Measurements from ENCODE around the gene CCNI2.

CCNI2 gene

GRCh38 chr5:132766020-132766805 lies 19.0 kb downstream of the CCNI2 start:
- no peak for DNase-seq

DNA sequence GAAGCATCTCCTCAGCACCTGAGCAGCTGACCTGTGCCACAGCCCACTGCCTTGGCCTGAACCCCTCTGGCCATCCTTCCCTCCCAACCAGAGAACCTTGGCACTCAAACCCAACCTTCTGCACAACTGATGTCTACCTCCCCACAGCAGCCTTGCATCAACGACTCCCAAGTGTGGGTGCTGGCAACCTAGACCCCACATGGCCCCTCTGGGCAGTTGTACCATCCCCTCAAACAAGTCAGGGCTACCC lies 19.5 kb downstream of the CCNI2 start:
- DNase-seq: no peak

DNA sequence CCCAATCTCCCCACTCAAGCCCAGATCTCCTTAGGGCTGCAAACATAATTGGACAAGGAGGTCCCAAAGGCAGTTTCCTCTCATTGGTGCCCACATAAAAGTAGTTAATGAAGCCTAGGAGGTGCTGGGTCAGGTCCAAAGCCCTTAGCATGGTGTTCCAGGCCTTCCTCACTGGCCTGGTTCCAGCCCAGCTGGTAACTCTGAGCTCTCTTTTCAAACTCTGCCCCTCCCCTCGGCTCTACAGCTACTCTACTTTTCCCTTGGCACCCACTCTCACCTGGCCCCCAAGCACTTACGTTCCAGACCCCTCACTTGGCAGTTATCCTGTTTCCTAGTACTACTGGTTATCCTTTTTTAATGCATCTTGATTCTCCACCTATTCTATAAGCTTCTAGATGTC lies 19.9 kb downstream of the CCNI2 start:
- no peak for DNase-seq

DNA sequence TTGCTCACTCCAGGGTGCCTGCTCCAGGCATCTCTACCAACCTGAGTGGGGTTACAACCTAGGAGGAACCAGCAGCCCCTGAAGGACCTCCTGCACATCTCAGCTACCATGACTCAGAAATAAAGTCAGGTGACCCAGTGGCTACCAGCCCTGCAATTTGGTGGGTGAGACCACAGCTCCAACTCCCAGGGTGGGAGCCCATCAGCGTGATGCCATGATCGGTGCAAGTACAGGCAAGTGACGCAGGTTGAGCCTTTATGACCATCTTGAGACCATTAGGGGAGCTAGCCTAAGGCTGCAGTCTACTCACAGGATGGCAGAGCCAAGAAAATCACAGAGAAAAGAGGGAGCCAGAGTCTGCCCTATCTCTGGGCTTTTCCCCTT lies 21.3 kb downstream of the CCNI2 start:
- DNase-seq: no peak

- no peak for DNase-seq
These were observed 23.4 kb downstream of the CCNI2 start for GRCh38 chr5:132770476-132771159.

DNA sequence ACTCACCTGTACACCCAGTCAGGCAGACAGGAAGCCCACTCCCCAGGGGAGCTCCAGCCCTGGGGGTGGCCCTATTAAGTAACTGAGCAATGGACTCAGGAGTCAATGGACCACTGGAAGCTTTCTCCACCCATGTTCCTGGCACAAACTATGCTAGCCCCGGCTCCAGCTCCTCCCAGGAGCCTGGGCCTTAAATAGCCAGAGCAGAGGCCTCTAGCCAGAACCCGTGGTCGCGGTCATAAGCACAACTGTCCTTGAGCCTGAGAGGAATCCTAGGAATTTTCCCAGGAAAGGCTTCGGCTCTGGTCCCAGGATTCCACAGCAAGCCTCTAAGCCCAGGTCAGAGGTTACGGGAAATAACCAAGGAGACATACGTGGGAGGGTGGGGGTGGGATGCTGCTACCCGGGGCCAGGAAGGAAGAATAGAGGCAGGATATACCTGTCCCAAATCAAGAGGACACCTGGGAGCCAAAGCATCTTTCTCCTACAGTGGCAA lies 24.3 kb downstream of the CCNI2 start:
- DNase-seq: no peak

- DNase-seq: no peak
These were observed 25.3 kb downstream of the CCNI2 start for GRCh38 chr5:132772291-132773070.

DNA sequence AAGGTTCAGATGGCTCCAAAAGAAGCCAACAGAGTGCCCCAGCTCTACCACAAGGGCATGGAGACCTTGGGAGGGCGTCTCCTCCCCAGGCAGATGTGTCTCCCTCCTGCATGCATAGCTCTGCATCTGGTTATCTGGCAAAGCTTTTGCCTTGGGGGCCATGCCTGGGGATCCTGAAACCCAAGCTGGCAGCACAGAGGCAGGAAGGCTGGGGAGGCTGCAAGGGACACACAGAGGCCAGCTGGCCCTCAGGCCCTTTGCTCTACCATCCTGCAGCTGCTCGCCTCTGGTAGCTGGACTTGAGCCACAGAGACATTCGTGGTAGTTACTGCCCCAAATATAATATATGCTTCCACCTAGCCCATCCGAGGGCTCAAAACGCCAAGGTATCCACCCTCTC lies 25.9 kb downstream of the CCNI2 start:
- DNase-seq: no peak

- no peak for DNase-seq
These were observed 26.6 kb downstream of the CCNI2 start for GRCh38 chr5:132773601-132774355.

DNA sequence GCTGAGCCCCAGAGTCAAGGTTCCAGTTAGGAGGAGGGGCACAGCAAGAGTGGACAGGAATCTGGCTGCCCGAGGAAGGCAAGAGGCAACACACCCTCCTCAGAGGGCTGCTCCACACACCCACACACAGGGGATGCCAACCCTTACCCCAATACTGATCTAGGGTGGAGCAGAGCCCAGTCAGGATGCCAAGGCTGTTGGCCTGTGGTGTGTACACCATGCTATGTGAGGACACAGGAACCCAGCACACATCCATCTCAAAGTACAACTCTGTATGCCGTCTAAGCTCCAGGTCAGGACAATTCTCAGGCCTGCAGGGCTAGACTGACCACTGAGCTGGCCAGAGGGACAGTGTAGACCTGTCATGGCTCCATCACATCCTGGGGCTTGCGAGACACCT lies 27.2 kb downstream of the CCNI2 start:
- no peak for DNase-seq

DNA sequence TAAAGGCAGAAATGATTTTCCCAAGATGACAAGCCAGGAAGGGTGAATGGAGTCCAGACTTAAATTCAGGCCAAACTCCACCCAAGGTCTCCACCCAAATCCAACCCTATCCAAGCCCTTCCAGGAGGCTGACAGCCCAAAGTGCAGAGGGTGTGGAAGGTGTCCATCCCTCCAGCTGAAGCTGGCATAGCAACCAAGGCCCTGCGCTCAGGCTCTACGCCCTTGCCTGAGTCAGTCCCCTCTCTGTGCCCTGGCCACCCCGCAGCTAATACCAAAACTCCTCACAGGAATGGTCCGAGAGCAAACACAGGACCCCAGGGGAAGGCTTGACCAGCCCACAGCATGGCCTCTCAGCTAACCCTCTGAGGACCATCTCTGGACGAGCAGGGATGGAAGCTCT lies 27.7 kb downstream of the CCNI2 start:
- no peak for DNase-seq

DNA sequence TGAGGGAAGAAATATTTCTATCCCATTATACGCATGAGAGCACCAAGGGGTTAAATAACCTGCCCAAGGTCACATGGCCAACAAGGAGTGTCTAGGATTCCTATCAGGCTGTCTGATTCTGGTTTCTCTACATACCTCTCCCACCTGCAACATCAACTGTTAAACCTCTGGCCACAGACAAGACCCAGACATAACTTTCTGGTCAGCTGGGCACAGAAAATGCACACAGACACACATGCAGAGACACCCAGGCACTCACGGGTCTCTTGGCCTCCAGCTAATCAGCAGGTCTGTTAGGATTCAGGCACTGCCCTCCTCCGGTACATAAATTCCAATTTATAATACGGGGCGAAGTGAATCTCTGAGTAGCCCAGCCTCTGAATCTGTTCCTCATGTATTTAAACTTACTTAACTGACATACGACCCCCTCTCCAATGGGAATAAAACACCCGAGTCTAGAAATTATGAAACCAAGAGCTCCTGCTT lies 28.3 kb downstream of the CCNI2 start:
- no peak for DNase-seq

DNA sequence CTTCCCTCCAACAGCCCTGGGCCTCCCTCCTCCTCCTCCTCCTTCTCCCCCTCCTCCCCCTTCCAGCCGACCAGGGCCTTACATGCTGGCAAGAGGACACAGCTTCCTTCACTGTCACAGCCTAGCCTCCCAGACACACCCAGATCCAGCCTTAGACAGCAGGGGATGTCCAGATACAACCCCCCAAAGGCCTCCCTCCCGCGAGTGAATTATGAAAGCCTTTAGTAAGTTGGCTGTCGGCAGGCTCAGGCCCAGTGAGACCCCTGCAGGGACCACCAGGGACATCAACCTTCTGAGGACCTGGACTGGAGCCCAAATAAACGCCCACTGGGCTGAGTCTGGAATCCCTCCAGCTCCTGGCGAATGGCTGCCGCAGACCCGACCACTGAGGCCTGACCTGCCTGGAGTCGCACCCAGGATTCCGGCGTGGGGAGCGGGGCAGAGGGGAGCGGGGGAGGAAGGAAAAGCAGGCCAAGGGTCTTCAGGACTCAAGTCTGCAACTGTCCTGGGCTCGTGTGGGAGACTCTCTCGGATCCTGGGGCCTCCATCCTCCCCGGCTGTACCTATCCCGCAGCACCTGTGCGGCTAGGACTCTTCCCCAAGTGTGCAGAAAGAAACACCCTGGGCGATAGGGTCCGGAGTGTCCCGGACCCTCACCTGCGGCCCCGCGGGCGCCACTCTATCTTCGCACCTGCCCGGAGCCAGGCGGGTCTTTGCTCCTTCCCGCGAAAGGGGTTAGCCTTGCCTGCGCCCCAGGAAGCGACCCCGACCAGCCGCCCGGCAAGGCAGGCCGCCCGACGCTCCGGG lies 29.1 kb downstream of the CCNI2 start:
- DNase-seq: no peak

- no peak for DNase-seq
These were observed 29.6 kb downstream of the CCNI2 start for GRCh38 chr5:132776938-132777208.

GRCh38 chr5:132777209-132778069 lies 30.2 kb downstream of the CCNI2 start, which contains the start of gene SEPTIN8:
Gene SEPTIN8 (minus strand): TSS chr5:132777239. CDS start chr5:132777137, 102 bp downstream.
- DNase-seq: peak; percentile 35

DNA sequence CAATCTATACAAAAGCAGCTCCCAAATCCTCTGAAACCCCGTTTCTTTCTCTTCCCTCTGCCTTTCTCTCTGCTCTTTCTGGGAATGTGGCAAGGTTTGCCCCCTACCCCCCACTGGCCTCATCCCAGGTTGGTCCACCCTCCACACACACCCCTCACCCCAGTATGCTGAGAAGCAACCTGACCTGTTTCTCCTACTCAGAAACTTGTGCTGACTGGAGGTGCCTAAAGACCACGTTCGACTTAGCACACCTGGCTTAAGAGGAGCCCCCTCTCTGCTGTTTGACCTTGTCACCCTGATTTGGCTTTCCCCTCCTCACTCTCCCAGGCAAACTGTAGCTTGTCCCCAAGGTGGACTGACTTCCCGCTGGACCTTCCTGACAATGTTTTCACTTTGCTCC lies 30.9 kb downstream of the CCNI2 start:
- DNase-seq: no peak

DNA sequence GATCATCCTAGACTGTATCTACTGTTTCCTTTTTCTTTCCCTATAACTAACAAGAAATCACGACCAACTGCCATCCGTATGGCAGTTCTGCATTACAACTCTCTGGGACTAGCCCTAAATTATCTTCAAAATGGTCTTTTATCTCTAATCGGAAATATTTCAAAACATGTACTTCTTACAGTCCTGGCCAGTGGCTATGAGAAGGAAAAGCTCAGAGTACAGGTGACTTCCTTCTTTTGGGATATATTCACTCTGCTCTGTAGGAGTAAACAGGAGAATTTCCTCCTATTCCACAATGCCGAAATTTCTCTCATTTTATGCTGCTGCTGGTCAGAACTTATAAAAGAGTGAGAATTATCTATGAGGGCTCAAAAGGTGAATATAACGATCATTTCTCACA lies 31.6 kb downstream of the CCNI2 start:
- no peak for DNase-seq

DNA sequence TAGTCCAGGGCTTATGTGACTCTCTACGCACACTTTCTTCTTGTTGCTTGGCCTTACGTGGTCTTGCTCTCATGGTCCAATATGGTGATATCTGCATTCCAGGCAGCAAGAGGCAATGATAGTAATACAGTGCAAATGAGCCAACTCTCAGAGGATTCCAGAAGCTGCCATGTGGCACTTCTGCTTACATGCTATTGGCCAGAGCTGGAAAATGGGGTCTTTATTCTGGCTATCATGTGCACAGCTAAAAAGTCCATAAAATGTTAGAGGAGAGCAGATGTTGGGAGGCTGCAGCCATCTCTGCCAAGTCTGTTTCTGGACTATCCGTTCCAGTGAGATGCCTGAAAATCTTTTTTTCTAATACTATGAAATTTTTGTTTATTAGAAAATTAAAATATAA lies 32.7 kb downstream of the CCNI2 start:
- DNase-seq: no peak

- no peak for DNase-seq
These were observed 33.4 kb downstream of the CCNI2 start for GRCh38 chr5:132780577-132780976.

GRCh38 chr5:132781029-132781428 lies 33.8 kb downstream of the CCNI2 start:
- no peak for DNase-seq

DNA sequence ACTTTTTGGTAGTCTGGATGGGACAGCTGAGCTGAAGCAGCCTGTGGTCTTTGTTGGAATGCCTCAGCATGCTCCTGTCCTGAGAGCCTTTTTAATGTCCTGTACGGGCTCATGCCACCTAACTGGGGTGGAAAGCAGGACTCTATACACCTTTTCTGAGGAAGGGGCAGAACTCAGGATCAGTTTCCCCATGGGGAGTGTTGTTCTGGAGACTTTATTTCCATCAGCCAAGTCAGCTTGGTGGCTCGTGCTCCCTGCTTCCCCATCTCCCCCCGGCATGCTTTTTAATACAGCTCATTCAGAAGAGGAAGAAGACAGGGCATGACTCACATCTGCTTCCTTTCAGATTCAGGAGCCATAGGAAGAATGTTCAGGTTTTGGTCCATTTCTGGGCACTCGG lies 34.9 kb downstream of the CCNI2 start:
- no peak for DNase-seq

Data from T-helper 9 cell (primary cell).